ENCODE results near the gene LCAT. TPM values are rescaled to one million over a fixed set of nuclear protein-coding genes. Genes with fewer than 3 reads are reported as not detected.
A peak's percentile ranks its signal among the peaks of the same experiment; 100 is the strongest.

Gene LCAT
- total and polyA plus RNA-seq, 8 donors, result 23.9 to 37.6 (median 31.5) TPM

GRCh38 chr16:67962135-67962534 is 18.2 kb upstream of the LCAT start:
- H3K36me3 ChIP-seq, result peaks cover 0 to 55% of the 10 kb centered on the region in 2 donors
- no peak overlapping the region for H3K4me3 ChIP-seq
- H3K9me3 ChIP-seq, result no peaks in the 10 kb centered on the region
- no peaks in the 10 kb centered on the region for H3K27me3 ChIP-seq
- no peak for TF ChIP-seq CTCF (IDR thresholded peaks at IDR 0.05)
- intact Hi-C loops (cut with DNase I), result no loop called here
- peaks cover 31 to 81% of the 10 kb centered on the region in 2 donors for H3K4me1 ChIP-seq
- peak overlapping the region in 1 of 2 donors; percentile 76 for H3K27ac ChIP-seq
- ATAC-seq (no peak), DNase-seq (no peak)

GRCh38 chr16:67961551-67961957 is 17.6 kb upstream of the LCAT start:
- Histone ChIP-seq H3K9me3 (no peaks in the 10 kb centered on the region), H3K4me3 (no peak overlapping the region), H3K27me3 (no peaks in the 10 kb centered on the region), H3K4me1 (peaks cover 25 to 75% of the 10 kb centered on the region in 2 donors), H3K36me3 (peaks cover 0 to 60% of the 10 kb centered on the region in 2 donors), H3K27ac (peak overlapping the region in 1 of 2 donors; percentile 76)
- TF ChIP-seq CTCF (IDR thresholded peaks at IDR 0.05), result no peak
- ATAC-seq, result peak; percentile 66
- intact Hi-C loops (cut with DNase I), result no loop called here
- peak in 2 of 4 donors; percentile 72 to 85 for DNase-seq

- Histone ChIP-seq H3K9me3 (no peaks in the 10 kb centered on the region), H3K4me1 (peaks cover 11 to 59% of the 10 kb centered on the region in 2 donors), H3K4me3 (no peak overlapping the region), H3K27ac (peak overlapping the region; percentile 26 to 76), H3K36me3 (peaks cover 0 to 78% of the 10 kb centered on the region in 2 donors), H3K27me3 (no peaks in the 10 kb centered on the region)
- TF ChIP-seq CTCF (IDR thresholded peaks at IDR 0.05), result no peak
- DNase-seq (no peak), ATAC-seq (peak; percentile 17)
- intact Hi-C loops (cut with DNase I), result no loop called here
Observed at GRCh38 chr16:67959536-67960329, 15.8 kb upstream of the LCAT start.

- no peaks in the 10 kb centered on the region for H3K27me3 ChIP-seq
- ATAC-seq (no peak), DNase-seq (no peak)
- TF ChIP-seq CTCF (IDR thresholded peaks at IDR 0.05), result no peak
- intact Hi-C loops (cut with DNase I), result no loop called here
- H3K4me1 ChIP-seq, result peaks cover 11 to 40% of the 10 kb centered on the region in 2 donors
- no peak overlapping the region for H3K4me3 ChIP-seq
- H3K27ac ChIP-seq, result peak overlapping the region in 1 of 2 donors; percentile 76
- no peaks in the 10 kb centered on the region for H3K9me3 ChIP-seq
- peaks cover 0 to 98% of the 10 kb centered on the region in 2 donors for H3K36me3 ChIP-seq
Observed at GRCh38 chr16:67957622-67958021, 13.7 kb upstream of the LCAT start.

GRCh38 chr16:67954421-67955196 is 10.7 kb upstream of the LCAT start:
- peaks cover 2 to 10% of the 10 kb centered on the region in 2 donors for H3K4me1 ChIP-seq
- TF ChIP-seq CTCF (IDR thresholded peaks at IDR 0.05), result no peak
- H3K27ac ChIP-seq, result no peak overlapping the region
- DNase-seq (no peak), ATAC-seq (no peak)
- H3K4me3 ChIP-seq, result no peak overlapping the region
- intact Hi-C loops (cut with DNase I), result no loop called here
- no peaks in the 10 kb centered on the region for H3K9me3 ChIP-seq
- H3K27me3 ChIP-seq, result no peaks in the 10 kb centered on the region
- peaks cover 0 to 98% of the 10 kb centered on the region in 2 donors for H3K36me3 ChIP-seq

All from left lung (tissue), 10 donors.